K562 (cell line): ENCODE measurements around the gene YAE1. TPM values are rescaled to one million over a fixed set of nuclear protein-coding genes. Genes with fewer than 3 reads are reported as not detected.

Experiments used
- BRD4 ChIP-seq: fragments of 200-600 bp; sonication (generic); IDR thresholded peaks from 2 replicates; pipeline ENCODE4 v1.6.1; 2017; ENCODE audit warnings: inconsistent platforms
- CHD7 ChIP-seq: fragments of 200-600 bp; sonication (generic); IDR thresholded peaks from one replicate; pipeline ENCODE4 v1.6.1; 2012; ENCODE audit warnings: mild to moderate bottlenecking, low read depth, low read length, inconsistent platforms
- FIP1L1 ChIP-seq: fragments of 200-400 bp; formaldehyde crosslinking; IDR thresholded peaks from 2 replicates; pipeline ENCODE4 v1.6.1; 2018; ENCODE audit warnings: mild to moderate bottlenecking, low read depth, low read length; ENCODE audit not compliant: poor library complexity, severe bottlenecking
- FOXJ3 ChIP-seq: sonication (generic); formaldehyde crosslinking; IDR thresholded peaks from 2 replicates; pipeline ENCODE4 v1.4.0; 2020; ENCODE audit warnings: mild to moderate bottlenecking, missing genetic modification reagents
- HOMEZ ChIP-seq: fragments of 250-450 bp; sonication (Bioruptor Pico); IDR thresholded peaks from 2 replicates; pipeline ENCODE4 v1.4.0; 2020; ENCODE audit warnings: mild to moderate bottlenecking, moderate library complexity
- ILK ChIP-seq: fragments of 450-650 bp; IDR thresholded peaks from 2 replicates; pipeline ENCODE4 v1.6.1; 2016; ENCODE audit warnings: missing genetic modification characterization, low read depth, mild to moderate bottlenecking, missing compliant biosample characterization, moderate library complexity, borderline replicate concordance
- MCM7 ChIP-seq, 2 experiments: fragments of 450-650 bp; IDR thresholded peaks; 2 replicates each; pipeline ENCODE4 v1.6.1; 2016 to 2018
- SREBF1 ChIP-seq: fragments of 150-350 bp; IDR thresholded peaks from 2 replicates; pipeline ENCODE4 v1.6.1; 2014; ENCODE audit warnings: antibody characterized with exemption, low read depth, low read length, borderline replicate concordance
- ZNF584 ChIP-seq: fragments of 200-800 bp; sonication (Bioruptor generic); IDR thresholded peaks from 2 replicates; pipeline ENCODE4 v1.6.1; 2016; ENCODE audit warnings: low read depth, mild to moderate bottlenecking, missing genetic modification characterization, missing compliant biosample characterization
- polyA plus RNA-seq, 8 experiments: library from polyadenylated mRNA; depleted of rRNA in 4 of 8; stranded (reverse) in 5 of 8; unstranded in 3 of 8; fragments of >200 nt; fragmentation: Nextera tagmentation in 2 of 8; fragmentation: Illumina TruSeq in 1 of 8; extraction: Ambion mirVana in 2 of 8; extraction: Trizol in 1 of 8; gene quantifications; 2 replicates each; pipeline versions ENCODE4 v1.2.1 to v1.2.3, GENCODE V29; 2011 to 2014; ENCODE audit warnings: inconsistent platforms in 1 of 8, missing spikeins in 1 of 8
- total RNA-seq, 7 experiments: library from RNA; depleted of rRNA in 6 of 7; stranded (reverse); fragments of >200 nt in 6 of 7; fragmentation: Illumina TruSeq in 2 of 7; extraction: Trizol in 2 of 7; gene quantifications; 2 replicates each; pipeline versions ENCODE4 v1.2.1 to v1.2.3, GENCODE V29; 2011 to 2021; ENCODE audit warnings: low replicate concordance in 1 of 7
- TF ChIP-seq, protein P1 (sequence below): fragments of 450-650 bp; IDR thresholded peaks from 2 replicates; pipeline ENCODE4 v1.6.1; 2017; ENCODE audit warnings: mild to moderate bottlenecking, moderate library complexity

Gene YAE1
- total and polyA plus RNA-seq, 9 of the 15 experiments (the other 6 are each of a cell fraction or from before 2014, with no cell fraction given) = 15.2 to 63.4 (median 30.1) TPM

DNA sequence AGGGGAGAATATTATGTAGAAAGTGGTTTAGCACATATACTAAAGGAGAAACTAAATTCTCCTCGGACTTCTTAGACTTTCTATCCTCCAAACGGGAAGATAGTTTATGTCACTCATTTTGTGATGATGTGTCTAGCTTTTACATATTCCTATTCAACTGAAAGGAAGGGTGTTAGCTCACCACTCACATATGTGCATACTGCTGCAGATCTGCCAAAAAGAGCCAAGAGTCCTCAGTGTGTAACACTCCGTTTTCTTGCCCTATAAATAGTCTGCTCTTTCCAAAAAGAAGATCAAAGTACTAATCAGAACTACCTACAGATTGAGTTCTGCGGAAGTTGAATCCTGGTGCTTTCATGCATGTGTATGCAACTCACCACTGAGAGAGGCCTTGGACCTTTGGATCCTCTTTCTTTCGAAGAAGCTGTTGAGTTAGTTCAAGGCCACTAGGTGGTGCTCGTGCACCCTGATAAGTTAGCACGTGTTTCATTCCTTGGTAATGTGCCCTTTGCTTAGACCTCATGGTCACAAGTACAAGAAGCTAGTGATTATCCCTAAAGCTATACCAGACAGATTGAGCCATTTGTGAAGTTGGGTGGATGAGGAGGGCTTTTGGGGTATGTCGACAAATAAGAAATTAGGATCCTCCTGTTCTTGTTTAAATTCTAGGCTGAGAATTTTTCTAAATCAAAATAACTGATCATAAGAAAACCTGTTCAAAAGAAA, 14.1 kb downstream of the YAE1 start (continued):
- no peak for TF ChIP-seq CHD7
- no peak for TF ChIP-seq HOMEZ (CRISPR knock-in tag)
- no peak for TF ChIP-seq ZNF584 (CRISPR knock-in tag)
- TF ChIP-seq BRD4 = no peak
- no peak for TF ChIP-seq FIP1L1
- TF ChIP-seq MCM7 (IDR thresholded peaks at IDR 0.05) = no peak
- TF ChIP-seq ILK (tag) = no peak
- TF ChIP-seq SREBF1 = no peak
- TF ChIP-seq, protein P1, sequence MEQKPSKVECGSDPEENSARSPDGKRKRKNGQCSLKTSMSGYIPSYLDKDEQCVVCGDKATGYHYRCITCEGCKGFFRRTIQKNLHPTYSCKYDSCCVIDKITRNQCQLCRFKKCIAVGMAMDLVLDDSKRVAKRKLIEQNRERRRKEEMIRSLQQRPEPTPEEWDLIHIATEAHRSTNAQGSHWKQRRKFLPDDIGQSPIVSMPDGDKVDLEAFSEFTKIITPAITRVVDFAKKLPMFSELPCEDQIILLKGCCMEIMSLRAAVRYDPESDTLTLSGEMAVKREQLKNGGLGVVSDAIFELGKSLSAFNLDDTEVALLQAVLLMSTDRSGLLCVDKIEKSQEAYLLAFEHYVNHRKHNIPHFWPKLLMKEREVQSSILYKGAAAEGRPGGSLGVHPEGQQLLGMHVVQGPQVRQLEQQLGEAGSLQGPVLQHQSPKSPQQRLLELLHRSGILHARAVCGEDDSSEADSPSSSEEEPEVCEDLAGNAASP = no peak
- TF ChIP-seq FOXJ3 (CRISPR knock-in tag) = no peak
